Activated CD4-positive, alpha-beta T cell treated with anti-CD3 and anti-CD28 coated beads, Interleukin-2, amount 50 U/mL, for 16 hours (primary cell): Measurements from ENCODE around the gene DOCK2.
A peak's percentile ranks its signal among the peaks of the same experiment; 100 is the strongest.
"Not testable (repeated sequence)": the region's sequence is repeated elsewhere in the genome, so short reads cannot be mapped to it uniquely, and the experiment has no call there.

Experiments
- DNase-seq: peaks from one replicate; pipeline ENCODE4 v3.0.0-alpha.2; 2020

Gene DOCK2

GRCh38 chr5:170076211-170076610, 439.1 kb downstream of the DOCK2 start:
- no peak for DNase-seq

DNA sequence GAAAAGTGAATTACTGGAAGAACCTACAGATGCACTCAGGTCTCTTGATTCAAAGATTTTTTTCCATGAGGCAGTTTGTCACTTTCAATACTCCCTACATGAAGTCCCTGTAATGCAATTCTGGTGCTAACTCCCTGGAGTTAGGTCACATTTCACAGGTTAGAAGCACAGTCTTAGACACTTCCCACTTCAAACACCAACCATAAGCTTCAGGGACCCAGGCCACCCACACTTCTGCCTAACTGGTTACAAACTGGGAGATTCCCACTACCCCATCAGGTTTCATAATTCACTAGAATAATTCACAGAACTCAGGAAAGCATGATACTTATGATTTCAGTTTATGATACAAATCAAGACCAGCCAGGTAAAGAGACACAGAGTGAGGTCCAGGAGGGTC, 439.7 kb downstream of the DOCK2 start:
- no peak for DNase-seq

DNA sequence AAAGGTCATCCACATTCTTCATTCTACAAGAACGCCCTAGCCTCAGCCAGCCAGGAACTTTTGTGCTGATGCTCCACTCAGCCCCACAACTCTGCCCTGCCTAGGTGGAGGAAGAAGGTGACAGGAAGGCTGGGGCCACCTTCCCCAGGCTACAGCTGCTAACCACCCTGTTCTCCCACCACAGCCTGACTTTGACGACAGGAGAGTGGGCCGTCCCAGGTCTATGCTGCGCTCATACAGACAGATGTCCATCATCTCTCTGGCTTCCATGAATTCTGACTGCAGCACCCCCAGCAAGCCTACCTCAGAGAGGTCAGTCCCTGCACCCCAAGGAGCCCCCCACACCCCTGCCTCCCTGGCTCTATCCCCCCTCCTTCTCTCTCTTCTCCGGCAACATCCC, 440.5 kb downstream of the DOCK2 start:
- DNase-seq, result no peak

DNA sequence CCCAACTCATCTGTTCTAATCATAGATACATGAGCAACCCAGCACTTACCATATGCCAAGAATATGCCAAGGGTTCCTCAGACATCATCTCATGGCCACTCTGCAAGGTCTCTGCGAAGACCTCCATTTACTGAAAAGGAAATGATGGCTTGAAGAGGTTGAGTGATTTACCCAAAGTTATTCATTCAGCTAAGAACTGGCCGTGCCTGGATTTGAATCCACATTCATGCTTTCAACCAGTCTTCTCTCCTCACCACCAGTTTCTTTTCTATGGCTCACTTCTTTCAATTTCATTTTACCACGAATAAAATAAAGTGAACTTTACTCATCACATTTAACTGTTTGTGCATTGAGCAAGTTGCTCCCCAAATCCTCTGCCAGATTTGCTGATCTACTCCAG, 441.4 kb downstream of the DOCK2 start:
- no peak for DNase-seq

- no peak for DNase-seq
Measured at GRCh38 chr5:170078931-170079330, 441.9 kb downstream of the DOCK2 start.

DNA sequence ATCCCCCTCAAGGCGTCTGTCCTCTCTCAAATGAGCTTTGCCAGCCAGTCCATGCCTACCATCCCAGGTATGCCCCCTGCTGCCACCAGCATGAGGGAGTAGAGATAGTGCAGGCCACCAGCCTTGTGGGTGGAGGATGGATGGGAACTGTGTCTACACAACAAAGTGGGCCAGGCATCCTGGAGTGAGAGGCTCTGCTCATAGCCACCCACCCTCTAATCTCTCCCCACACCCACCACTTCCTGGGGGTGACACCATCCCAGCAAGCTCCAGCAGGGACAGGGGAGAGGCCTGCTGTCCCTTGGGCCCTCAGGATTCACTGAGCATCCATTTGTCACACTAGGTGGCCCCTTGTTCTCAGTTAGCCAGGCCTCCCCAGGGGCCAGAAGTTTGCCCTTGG, 443.1 kb downstream of the DOCK2 start:
- DNase-seq, result no peak

DNA sequence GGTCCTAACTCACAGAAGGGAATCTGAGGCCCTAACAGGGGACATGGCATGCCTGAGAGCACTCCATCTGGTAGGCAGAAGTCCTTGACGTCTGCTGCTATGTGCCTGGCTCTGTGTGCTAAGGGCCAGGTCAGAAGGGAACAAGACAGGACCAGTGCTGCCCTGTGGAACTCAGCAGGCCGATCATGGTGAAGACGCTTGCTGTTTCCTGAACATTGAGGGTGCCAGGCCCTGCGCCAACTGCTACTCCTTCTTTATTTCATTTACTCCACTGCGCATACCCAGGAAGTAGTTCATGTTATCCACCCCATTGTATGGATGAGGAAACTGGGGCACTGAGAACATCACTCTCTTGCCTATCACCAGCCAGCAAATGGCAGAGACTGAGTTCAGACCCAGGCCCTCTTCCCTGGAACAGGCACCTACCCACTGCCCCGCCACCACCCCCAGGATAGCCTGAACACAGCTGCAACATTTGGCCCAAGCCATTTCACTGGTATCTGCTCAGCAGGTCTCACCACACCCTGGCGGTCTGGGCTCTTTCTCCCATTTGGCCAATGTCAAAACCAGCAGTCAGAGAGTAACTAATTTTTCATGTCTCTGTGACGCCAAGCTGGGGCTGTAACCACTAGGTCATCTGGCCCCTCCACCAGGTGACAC, 443.8 kb downstream of the DOCK2 start:
- DNase-seq, result no peak

- DNase-seq, result no peak
Measured at GRCh38 chr5:170081616-170082015, 444.5 kb downstream of the DOCK2 start.

- DNase-seq, result no peak
Measured at GRCh38 chr5:170082701-170083100, 445.6 kb downstream of the DOCK2 start.

DNA sequence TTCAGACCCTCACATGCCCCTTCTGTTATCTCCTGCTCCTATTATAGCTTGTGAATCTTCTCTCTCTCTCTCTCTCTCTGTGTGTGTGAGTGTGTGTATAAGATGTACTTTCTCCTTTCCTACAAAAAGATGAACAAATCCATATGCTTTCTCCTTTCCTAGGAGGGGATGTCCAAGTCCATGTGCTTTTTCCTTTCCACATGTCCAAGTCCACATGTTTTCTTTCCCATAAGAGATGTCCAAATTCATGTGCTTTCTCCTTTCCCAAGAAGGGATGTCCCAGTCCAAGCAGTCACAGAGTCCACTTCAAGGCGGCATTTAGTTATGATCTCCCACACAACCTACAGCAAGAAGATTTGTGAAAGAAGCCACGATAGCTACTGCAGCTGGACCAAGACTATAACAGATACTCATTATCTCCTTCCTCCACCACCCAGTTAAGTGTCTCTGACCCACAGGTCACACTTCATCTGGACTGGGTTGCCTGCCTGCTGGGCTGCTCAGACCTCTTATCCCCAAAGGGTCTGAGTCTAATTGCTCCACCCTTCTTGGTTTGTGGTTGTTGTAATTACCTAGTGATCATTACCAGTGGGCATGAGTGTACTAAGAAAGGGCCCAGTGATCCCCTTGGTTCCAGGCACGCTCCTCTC, 450.2 kb downstream of the DOCK2 start:
- DNase-seq, result no peak

DNA sequence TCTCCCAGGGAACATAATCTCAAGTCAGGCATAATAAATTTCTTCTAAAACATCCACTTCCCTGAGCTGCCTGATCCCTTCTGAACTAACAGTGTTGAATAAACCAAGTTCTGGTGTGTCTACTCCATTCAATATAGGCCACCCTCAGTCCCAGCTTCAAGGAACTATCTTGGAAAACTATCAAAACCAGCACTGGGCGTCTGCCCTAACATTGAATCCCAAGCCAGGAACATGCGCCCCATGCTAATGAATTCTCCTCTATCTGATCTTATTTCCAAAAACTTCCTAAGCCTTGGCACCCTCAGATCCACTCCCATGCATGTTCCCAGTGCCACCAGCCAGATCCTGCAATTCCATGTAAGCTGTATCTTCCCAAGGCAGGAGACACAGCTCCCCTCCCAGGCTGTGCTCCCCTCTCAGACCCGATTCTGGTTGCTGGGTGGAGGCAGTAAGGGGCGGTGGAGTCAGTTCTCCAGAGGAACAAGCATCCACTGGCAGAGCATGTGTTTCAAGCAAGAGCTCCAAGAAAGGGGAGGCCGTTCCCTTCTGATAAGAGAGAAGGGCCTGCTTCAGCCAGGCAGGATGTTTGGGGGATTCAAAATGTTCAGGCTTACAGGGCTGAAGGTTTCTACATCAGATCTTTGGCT, 455.5 kb downstream of the DOCK2 start:
- DNase-seq, result no peak

- DNase-seq, result not testable (repeated sequence)
Measured at GRCh38 chr5:170094329-170094728, 457.3 kb downstream of the DOCK2 start.

DNA sequence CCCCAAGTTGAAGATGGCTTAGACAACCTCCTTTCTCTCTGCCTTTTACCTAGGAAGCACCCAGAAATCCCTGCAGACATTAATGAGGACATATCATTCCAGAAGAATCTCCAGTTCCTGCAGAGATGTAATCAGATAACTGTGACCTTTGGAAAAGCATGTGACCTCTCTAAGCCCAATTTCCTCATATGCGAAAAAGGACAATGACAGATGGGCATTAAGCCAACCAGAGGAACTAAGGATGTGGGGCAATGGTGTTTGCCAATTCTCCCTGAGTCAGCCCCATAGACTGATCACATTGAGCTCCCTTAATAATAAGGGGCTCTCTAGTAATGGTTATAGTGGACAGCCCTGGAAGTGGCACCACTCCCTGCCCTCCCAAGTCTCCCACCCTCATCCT, 458.6 kb downstream of the DOCK2 start:
- DNase-seq, result no peak

- DNase-seq, result no peak
Measured at GRCh38 chr5:170097934-170098333, 460.9 kb downstream of the DOCK2 start.

DNA sequence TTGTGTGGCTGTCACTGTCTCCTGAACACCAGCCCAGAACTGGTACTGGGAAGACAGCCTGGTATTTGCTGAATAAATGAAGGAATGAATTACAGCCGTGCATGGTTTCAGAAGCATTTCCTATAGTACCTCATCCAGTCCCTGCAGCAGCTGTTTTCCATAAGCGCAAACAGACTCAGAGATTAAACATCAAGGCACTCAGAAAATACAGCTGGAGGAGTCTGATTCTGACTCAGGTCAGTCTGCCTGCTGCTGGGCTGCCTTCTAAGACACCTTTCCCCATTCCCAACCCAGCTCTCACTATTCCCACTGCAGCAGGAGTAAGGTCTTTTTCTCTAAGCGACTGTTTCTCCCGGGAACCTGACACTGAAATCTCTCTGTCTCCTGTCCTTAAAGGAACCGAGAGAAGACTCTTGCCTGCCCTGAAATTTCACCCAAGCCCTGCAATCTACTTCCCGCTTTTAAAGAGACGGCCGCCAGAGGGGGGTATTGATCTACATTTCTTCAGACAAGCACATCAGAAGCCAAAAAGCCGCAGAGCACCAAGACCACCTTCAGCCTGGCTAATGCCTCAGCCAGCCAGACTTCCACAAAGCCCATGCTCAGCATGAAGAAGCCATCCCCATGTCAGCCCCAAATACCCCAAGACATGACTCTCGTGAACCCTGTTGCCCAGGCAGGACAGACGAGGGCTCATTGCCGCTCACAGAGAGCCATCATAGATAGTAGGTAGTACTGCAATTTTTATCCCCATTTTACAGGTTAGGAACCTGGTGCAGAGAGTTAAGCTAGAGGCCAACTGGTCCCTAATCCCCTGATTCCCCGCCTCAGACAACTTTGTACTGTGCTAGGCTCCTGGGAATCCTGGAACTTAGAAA, 463.2 kb downstream of the DOCK2 start:
- peak; percentile 64 for DNase-seq

DNA sequence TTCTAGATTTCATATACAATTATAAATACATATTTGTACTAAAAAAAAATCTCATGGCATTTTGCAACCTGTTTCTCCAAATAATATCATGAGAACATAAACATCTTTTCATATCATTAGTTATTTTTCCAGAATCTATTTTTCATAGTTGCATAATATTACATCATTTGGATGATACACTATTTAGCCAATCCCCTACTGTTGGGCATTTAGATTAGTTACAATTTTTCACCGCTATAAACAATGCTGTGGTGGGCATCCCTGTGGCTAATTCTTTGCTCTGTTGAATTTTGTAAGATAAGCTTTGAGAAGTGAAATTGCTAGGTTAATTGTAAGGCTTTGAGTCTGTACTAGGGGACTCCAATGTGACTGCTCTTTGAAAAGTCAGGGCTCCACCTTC, 466.4 kb downstream of the DOCK2 start:
- no peak for DNase-seq

DNA sequence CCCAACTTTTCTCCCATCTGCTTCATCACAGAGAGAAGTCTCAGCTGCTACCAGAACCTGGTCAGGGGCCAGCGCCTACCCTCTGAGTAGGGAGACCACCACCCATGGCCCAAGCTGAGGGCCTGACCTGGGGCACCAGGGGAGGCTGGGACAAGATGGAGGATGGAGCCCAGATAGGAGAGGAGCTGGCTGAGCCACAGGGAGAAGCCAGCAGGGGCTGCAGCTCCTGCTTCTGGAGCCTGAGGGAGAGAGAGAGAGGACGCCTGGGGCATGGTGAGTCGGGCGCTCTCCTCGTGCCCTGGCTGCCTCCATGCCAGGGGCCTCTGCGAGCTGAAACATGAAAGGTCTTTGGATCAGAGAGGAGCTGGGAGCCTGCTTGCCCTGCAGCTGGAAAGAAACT, 467.2 kb downstream of the DOCK2 start:
- DNase-seq, result no peak

DNA sequence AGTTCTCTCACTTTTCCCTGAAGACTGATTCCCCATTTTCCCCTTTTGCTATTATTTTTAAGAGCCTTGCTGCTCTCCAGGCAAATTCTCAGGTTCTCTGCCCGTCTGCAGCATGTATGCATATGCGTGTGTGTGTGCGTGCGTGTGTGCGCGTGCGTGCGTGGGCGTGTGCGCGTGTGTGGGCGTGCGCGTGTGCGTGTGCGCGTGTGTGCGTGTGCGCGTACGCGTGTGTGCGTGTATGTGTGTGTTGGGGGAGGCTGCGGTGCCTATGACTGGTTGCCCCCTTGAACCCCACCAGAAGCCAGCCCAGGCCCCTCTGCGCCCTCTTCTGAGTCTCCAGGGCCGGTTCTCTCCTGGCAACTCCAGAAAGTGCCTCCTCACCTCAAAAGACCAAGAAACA, 467.6 kb downstream of the DOCK2 start:
- DNase-seq, result no peak

DNA sequence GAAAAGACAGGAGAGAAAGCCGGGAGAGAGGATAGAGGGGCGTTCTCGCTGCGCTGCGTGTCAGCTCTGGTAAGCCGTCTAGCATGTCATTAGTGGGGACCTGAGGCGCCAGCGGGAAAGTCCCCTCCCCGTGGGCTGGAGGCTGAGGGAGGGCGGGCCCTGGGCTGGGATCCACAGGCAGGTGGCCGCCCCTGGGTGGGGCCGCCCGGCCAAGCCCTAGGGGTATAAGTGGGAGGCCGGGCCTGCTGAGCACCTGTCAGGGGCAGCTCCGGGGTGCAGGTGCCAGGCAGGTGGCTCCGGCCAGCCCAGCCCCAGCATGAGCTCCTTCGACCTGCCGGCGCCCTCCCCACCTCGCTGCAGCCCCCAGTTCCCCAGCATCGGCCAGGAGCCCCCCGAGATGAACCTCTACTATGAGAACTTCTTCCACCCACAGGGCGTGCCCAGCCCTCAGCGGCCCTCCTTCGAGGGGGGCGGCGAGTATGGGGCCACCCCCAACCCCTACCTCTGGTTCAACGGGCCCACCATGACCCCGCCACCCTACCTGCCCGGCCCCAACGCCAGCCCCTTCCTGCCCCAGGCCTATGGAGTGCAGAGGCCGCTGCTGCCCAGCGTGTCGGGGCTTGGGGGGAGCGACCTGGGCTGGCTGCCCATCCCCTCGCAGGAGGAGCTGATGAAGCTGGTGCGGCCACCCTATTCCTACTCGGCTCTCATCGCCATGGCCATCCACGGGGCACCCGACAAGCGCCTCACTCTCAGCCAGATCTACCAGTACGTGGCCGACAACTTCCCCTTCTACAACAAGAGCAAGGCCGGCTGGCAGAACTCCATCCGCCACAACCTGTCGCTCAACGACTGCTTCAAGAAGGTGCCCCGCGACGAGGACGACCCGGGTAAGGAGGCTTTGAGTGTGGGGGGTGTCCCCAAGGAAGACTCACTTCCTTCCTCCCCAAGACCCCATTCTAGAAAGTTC, 468.9 kb downstream of the DOCK2 start, which contains the start of gene FOXI1:
TSS of gene FOXI1 (plus strand) at position 256 of the 970 bp plus-strand sequence. CDS start at position 317, 61 bp downstream.
- no peak for DNase-seq

- no peak for DNase-seq
Measured at GRCh38 chr5:170107674-170108073, 470.6 kb downstream of the DOCK2 start.

DNA sequence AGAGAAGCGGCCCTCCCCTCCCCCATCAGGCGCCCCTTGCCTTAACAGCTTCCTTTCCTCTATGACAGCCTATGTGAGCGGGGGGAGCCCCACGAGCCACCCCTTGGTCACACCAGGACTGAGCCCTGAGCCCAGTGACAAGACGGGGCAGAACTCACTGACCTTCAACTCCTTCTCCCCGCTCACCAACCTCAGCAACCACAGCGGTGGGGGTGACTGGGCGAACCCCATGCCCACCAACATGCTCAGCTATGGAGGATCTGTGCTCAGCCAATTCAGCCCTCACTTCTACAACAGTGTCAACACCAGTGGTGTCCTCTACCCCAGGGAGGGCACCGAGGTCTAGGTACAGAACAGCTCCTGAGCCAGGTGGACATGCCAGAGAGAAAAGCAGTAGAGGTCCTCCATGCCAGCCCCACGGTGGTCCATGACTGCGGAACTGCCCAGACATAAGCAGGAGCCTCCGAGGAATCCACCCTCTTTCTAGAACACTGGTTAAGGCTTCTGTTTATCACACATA, 471.3 kb downstream of the DOCK2 start:
- DNase-seq, result no peak
